ENCODE measurements around the gene THTPA. TPM values are rescaled to one million over a fixed set of nuclear protein-coding genes. Genes with fewer than 3 reads are reported as not detected.

THTPA gene
- total RNA-seq, 1 donor from 2014 or later, result 11.8 TPM

- TF ChIP-seq CTCF (IDR thresholded peaks at IDR 0.05), result no peak
- peaks cover 1% of the 10 kb centered on the region for H3K36me3 Mint-ChIP-seq (ENCODE audit: low read depth)
- peaks cover 7% of the 10 kb centered on the region for H3K9me3 Mint-ChIP-seq (ENCODE audit: low read depth)
- H3K4me1 Mint-ChIP-seq (ENCODE audit: low read depth), result peaks cover 7% of the 10 kb centered on the region
- no peak overlapping the region for H3K4me3 Mint-ChIP-seq (ENCODE audit: unreplicated experiment)
- DNase-seq (ENCODE audit: low spot score), result no peak
- peaks cover 20% of the 10 kb centered on the region for H3K27me3 Mint-ChIP-seq (ENCODE audit: low read depth)
- no peak overlapping the region for H3K27ac Mint-ChIP-seq (ENCODE audit: unreplicated experiment)
These were observed 45.4 kb downstream of the THTPA start for GRCh38 chr14:23601424-23601823.

DNA sequence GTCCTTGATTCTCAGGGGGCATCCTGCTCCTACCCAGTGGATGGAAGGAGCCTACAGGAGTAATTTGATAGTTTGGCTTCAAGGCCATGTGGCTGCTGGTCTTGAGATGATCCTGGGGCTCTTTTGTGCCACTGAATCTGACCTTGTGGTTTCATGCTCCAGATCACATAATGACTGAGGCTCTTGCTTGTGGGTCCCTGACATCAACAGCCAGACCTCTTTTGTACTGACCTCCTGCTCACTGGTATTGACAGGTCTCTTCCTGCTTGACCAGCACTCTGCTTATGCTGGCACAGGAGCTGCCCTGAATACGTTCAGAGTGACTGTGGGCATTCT is 45.7 kb downstream of the THTPA start:
- Mint-ChIP-seq H3K36me3 (ENCODE audit: low read depth) (peaks cover 1% of the 10 kb centered on the region), H3K4me1 (ENCODE audit: low read depth) (peaks cover 9% of the 10 kb centered on the region), H3K9me3 (ENCODE audit: low read depth) (peaks cover 7% of the 10 kb centered on the region), H3K27me3 (ENCODE audit: low read depth) (peaks cover 17% of the 10 kb centered on the region), H3K27ac (ENCODE audit: unreplicated experiment) (no peak overlapping the region), H3K4me3 (ENCODE audit: unreplicated experiment) (no peak overlapping the region)
- DNase-seq (ENCODE audit: low spot score), result no peak
- TF ChIP-seq CTCF (IDR thresholded peaks at IDR 0.05), result no peak

DNA sequence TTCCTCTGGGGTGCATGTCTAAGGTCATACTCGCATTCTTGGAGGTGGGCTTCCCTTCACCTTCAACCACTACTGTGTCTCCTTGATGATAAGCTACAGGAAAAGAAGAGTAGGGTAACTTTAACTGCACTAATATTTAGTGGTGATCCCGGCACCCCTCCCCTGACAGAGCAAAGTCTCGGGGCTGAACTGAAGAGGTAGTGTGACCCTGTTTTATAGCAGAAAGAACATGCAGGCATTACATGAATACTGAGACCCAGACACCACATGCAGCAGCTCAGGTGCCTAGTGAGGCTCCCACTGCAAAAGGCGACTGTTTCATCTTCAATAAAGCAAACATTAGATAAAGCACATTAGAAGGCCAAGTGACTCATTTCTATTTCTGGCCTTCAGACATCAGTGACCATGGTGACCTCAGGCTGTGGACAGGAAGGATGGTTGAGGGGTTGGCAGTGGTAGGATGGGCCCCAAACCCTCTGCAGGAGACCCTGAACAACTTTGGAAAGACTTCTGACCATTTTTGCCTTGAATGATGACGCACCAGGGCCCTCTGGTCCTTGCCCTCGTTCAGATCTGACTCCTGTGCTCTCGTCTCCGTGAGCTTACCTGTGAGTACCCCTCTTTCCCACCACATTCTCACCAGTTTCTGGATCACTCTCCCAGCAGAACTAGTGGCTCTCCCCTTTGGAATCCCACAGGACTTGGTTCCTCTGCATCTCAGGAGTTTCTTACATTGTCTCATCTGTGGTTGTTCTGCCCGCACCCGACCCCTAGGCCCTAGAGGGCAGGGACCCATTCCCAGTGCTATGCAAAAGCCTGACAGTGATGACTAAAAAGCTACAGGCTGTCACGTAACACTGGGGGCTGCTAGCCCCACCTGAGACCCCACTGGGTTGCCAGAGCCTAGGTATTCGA is 46.4 kb downstream of the THTPA start:
- Mint-ChIP-seq H3K27ac (ENCODE audit: unreplicated experiment) (no peak overlapping the region), H3K27me3 (ENCODE audit: low read depth) (peaks cover 13% of the 10 kb centered on the region), H3K36me3 (ENCODE audit: low read depth) (peaks cover 1% of the 10 kb centered on the region), H3K4me3 (ENCODE audit: unreplicated experiment) (no peak overlapping the region), H3K4me1 (ENCODE audit: low read depth) (peaks cover 9% of the 10 kb centered on the region), H3K9me3 (ENCODE audit: low read depth) (peaks cover 7% of the 10 kb centered on the region)
- DNase-seq (ENCODE audit: low spot score), result no peak
- TF ChIP-seq CTCF (IDR thresholded peaks at IDR 0.05), result no peak

- peaks cover 7% of the 10 kb centered on the region for H3K9me3 Mint-ChIP-seq (ENCODE audit: low read depth)
- no peak overlapping the region for H3K27ac Mint-ChIP-seq (ENCODE audit: unreplicated experiment)
- DNase-seq (ENCODE audit: low spot score), result no peak
- peaks cover 9% of the 10 kb centered on the region for H3K4me1 Mint-ChIP-seq (ENCODE audit: low read depth)
- TF ChIP-seq CTCF (IDR thresholded peaks at IDR 0.05), result no peak
- H3K27me3 Mint-ChIP-seq (ENCODE audit: low read depth), result peaks cover 13% of the 10 kb centered on the region
- peaks cover 1% of the 10 kb centered on the region for H3K36me3 Mint-ChIP-seq (ENCODE audit: low read depth)
- no peak overlapping the region for H3K4me3 Mint-ChIP-seq (ENCODE audit: unreplicated experiment)
These were observed 47.0 kb downstream of the THTPA start for GRCh38 chr14:23603103-23603502.

DNA sequence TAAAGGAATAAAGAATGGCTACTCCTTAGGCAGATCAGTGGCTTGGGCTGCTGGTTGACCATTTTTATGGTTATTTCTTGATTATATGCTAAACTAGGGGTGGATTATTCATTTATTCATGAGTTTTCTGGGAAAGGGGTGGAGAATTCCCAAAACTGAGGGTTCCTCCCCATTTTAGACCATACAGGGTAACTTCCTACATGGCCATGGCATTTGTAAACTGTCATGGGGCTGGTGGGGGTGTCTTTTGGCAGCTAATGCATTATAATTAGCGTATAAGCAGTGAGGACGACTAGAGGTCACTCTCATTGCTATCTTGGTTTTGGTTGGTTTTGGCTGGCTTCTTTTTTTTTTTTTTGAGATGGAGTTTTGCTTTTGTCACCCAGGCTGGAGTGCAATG is 48.1 kb downstream of the THTPA start:
- H3K9me3 Mint-ChIP-seq (ENCODE audit: low read depth), result peaks cover 5% of the 10 kb centered on the region
- H3K4me3 Mint-ChIP-seq (ENCODE audit: unreplicated experiment), result no peak overlapping the region
- peaks cover 9% of the 10 kb centered on the region for H3K4me1 Mint-ChIP-seq (ENCODE audit: low read depth)
- H3K27ac Mint-ChIP-seq (ENCODE audit: unreplicated experiment), result no peak overlapping the region
- TF ChIP-seq CTCF (IDR thresholded peaks at IDR 0.05), result no peak
- peaks cover 15% of the 10 kb centered on the region for H3K27me3 Mint-ChIP-seq (ENCODE audit: low read depth)
- no peak for DNase-seq (ENCODE audit: low spot score)
- H3K36me3 Mint-ChIP-seq (ENCODE audit: low read depth), result peaks cover 1% of the 10 kb centered on the region

Measured in chondrocyte (in vitro differentiated cells).